IPS-NIHi11 (cell line): ENCODE measurements around the gene TCHP.
"Not testable (repeated sequence)": the region's sequence is repeated elsewhere in the genome, so short reads cannot be mapped to it uniquely, and the experiment has no call there.

ENCODE experiments used
- DNase-seq: peaks from one replicate; pipeline ENCODE4 v3.0.0; 2012; ENCODE audit warnings: mixed read lengths, low spot score

Gene TCHP

DNA sequence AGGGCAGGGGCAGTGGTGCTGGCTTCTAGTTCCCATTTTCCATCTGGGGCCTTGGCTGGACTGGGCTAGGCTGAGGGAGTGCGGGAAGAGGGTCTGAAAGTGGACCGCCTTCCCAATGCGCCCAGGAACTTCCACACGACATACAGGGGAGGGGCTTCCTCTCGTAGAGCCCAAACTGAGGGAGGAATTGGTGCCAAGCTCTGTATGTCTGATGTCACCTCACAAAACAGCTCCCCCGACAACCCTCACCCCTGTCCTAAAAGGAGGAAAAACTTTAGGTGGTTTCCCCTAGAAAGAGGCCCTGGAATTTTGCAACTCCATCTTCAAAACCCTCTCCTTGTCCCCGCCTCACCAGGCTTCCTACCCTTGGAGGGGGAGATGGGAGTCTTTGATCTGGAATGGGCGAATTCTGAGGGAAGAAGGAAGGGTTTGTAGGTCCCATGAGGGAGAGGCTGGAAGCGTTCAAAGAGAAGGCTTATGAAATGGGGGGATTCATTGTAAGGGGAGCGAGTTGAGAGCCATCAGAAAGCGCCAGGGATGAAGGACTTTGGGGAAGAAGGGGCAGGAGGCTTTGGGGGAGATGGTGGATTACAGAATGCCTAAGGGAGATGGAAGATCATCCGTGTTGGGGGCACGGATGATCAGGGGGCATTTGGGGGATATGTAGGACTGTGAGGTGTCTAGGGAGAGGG, 20.6 kb upstream of the TCHP start:
- no peak for DNase-seq

DNA sequence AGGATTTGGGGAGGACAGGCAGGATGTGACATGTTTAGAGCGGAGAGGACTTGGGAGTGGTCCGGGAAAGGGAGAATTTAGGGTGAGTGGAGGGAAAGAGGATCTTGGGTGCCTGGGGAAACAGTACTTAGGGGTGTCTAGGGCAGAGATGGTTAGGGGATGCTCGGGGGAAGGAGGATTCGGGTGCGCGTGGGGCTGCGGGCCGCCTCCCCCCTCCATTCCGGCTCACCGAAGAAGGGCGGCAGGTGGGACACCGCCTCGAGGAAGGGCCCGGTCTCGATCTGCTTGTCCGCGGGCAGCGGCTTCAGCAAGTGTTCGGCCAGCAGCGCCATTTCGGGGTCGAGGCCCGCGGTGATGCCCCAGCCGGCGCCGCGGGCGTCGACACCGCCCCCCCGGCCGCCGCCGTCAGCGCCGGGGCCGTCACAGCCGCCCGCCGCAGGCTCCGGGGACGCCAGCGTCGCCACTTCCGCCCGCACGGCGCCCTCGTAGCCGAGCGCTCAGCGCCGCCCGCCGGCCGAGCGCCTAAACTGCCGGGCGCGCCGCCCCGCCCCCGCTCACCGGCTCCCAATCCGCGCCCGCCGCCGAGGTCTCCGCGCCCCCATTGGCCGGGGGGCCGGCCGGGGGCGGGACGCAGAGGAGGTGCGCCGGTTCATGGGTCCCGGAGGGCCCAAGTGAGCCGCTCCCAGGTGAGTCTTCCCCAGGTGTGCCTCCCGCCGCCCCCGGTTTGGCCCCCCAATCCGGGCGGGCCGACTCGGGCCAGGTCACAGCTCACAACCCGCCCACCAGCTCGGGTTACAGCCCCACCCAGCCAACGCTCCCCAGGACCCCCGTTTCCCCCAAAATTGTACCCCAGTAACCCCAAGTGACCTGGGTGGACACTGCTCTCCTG, 19.8 kb upstream of the TCHP start, which contains the start of gene GLTP:
TSS of gene GLTP (minus strand) at position 499 of the 889 bp plus-strand sequence. CDS start at position 332, 167 bp downstream.
- peak; percentile 99 for DNase-seq

DNA sequence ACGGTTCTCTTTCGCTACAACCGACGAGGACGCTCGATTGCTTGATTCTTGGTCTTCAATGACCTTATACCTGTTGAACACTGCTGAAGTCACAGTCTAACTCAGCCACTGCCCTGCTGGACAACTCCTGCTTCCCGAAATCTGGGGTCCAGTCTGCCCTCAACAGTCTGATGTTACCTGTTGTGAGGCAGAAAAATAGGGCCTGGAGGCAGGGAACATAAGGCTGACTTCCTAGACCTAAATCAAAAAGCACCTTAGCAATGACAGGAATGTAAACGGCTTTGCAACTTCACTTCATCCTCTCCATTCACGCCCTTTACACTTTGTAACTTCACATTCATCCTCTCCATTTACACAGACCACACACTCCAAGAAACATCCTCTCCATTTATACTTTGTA, 19.1 kb upstream of the TCHP start:
- DNase-seq = no peak

DNA sequence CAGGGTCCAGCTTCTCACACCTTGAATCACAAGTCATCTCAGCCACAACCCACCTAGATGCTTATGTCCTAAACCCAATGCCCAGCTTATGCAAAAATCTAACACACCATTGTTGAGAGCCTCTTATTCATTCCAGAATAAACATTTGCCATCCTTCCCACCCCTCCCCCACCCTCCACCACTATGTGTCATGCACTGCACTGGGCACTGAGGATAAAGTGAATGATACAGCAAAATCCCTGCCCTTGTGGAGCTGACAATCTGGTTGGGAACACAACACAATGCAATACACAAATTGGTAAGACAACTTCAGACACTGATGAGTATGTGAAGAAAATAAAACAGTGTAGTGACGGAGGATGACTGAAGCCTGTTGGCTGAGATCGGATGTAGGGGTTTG, 18.3 kb upstream of the TCHP start:
- no peak for DNase-seq

DNA sequence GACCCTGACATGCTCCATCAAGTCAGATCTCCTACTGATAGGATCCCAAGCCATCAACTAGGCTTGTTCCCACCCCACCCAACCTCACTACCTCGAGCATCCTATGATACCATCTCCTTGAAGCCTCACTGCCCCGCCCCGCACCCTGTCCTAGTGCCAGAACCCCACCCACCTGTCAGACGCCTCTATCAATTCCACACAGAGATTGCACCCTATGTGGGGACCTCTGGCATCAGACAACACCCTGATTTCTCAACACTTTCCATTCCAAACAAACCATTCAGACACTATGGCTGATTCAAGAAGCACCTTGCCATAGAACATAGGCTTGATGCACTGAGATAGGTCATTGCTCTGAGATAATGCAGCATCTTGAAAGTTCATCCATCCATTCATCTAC, 16.6 kb upstream of the TCHP start:
- DNase-seq = no peak

DNA sequence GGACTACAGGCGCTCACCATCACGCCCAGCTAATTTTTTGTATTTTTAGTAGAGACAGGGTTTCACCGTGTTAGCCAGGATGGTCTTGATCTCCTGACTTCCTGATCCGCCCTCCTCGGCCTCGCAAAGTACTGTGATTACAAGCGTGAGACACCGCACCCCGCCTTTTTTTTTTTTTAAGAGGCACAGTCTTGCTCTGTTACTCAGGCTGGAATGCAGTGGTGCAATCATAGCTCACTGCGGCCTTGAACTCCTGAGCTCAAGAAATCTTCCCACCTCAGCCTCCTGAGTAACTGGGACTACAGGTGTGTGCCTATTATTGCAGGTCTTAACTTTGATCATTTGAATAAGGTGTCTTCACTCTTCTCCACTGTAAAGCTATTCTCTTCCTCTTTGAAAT, 14.5 kb upstream of the TCHP start:
- no peak for DNase-seq

DNA sequence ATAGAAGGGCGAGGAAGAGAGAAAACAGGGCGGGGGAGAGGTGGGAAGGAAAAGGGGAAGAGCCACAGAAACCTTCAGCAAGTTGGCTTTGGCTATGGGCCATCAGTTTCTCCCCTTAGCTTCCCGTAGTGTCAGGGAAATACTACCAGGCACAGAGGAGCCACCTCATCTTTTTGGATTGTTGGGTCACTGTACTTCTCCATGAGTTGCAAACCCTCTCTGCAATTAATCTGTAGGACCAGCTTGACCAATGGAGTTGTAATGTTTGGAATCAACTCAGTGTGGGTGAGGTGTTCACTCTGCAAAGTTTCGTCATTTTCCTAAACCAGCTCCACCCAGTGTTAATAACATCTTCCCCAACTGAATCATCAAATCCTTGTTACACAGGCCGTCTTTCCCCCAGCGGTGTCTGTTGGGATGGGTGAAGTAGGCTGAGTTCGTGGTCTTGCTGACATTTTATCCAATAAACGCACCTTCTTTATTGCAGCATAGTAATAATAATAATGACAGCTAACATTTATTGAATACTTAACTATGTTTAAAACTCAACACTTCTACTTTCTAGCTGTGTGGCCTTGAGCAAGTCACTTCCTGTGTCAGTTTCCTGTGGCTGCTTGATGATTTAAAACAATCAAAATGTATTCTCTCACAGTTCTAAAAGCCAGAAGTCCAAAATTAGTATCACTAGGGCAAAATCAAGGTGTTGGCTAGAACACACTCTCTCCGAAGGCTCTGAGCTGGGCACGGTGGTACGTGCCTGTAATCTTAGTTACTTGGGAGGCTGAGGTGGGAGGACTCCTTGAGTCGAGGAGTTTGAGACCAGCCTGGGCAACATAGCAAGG, 11.7 kb upstream of the TCHP start:
- no peak for DNase-seq

DNA sequence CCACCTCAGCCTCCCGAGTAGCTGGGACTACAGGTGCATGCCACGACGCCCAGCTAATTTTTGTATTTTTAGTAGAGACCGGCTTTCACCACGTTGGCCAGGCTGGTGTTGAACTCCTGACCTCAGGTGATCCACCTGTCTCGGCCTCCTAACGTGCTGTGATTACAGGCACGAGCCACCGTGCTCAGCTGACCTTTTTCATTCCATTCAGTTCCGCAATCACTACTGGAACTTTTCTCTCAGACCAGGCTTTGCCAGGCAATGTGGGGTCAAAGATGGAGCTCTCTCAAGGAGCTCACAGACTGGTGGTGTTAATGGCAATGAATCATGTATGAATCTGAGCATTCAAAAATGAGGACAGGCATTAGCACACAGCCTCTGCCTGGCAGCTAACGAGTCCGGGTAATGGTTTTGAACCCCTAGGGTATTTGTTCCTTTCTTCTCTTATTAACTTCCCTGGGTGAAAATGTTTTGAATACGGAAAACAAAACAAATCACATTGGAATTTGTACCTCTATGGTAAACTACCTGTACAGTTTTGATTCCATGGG, 9.4 kb upstream of the TCHP start:
- no peak for DNase-seq

DNA sequence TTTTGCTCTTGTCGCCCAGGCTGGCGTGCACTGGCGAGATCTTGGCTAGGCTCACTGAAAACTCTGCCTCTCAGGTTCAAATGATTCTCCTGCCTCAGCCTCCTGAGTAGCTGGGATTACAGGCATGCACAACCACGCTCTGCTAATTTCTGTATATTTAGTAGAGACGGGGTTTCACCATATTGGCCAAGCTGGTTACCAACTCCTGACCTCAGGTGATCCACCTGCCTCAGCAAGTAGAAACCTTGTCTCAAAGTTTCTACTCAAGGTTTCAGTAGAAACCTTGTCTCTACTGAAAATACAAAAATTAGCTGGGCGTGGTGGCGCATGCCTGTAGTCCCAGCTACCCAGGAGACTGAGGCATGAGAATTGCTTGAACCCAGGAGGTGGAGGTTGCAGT, 8.3 kb upstream of the TCHP start:
- not testable (repeated sequence) for DNase-seq

DNA sequence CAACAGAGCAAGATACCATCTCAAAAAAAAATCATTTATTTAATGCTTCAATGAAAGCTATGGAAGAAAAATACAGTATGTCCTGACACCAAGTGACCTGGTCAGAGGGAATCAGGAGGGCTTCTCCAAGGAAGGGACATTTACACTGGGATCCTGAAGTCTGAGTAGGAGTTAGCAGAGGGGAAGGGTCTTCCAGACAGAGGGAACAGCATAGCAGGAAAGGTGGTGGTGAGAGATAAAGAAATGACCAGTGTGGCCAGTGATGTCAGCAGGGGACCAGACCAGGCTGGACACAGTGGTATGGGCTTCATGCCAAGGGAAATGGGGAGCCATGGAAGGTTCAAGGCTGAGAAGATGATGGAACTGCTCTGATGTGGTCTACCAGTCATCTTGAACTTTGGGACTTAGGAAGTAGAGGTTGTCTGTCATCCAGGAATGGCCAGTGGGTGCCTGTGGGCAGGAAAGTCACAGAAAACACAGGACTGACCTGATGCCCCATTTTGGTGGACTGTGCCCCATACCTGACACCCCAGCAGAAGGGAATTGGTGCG, 7.8 kb upstream of the TCHP start:
- no peak for DNase-seq

DNA sequence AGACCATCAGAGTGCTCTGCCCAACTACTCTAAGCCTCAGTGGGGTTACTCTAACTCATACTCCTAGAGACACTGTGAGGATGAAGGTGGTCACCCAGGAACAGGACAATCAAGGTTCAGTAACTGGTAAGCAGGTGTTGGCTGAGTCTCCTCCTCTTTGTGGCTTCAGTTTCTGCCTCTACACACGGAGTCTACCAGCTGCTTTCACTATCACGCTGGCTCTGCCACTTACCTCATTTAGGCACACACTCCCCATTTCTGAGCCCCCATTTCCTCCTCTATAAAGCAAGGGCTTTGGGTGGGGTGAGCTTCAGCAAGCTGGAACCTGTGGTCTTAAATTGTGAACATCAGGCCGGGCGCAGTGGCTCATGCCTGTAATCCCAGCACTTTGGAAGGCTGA, 7.3 kb upstream of the TCHP start:
- no peak for DNase-seq

DNA sequence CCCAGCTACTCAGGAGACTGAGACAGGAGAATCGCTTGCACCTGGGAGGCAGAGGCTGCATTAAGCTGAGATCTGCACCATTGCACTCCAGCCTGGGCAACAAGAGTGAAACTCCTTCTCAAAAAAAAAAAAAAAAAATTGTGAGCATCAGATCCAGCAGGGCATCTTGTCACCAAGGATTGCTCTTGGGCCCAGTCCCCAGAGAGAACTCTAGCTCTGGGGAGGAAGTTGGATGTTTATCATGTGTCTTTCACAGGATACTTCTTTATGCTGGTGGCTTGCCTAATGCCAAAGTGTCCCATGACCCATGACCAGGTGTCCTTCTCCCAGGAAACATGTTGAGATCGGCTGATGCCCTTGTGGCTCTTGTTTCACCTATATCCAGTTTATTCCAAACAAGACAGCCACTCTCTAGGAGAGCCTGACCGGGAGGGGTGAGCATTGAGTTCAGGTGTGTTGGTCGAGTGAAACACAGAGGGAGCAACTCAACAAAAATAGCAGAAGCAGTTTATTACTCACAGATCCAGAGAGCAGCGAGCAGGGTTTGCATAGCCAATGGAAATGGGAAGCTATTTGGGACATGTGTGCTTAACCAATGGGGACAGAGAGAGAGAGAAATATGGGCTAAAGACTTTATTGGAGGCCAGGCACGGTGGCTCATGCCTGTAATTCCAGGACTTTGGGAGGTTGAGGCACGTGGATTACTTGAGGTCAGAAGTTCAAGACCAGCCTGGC, 6.6 kb upstream of the TCHP start:
- DNase-seq = no peak

DNA sequence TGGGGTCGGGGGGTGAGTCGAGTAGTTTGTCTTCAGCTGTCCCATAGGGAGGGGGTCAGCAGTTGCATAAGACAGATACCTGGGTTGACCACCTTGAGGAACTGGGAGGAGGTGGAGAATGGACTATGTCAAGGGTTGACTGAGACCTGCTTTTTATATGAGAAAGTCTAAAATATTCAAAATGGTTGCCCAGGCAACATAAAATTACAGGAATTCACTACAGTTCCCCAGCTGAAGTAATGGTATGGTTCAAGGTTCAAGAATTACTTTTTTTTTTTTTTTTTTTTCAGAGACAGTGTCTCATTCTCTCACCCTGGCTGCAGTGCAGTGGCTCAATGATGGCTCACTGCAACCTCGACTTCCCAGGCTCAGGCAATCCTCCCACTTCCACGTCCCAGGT, 5.1 kb upstream of the TCHP start:
- no peak for DNase-seq

DNA sequence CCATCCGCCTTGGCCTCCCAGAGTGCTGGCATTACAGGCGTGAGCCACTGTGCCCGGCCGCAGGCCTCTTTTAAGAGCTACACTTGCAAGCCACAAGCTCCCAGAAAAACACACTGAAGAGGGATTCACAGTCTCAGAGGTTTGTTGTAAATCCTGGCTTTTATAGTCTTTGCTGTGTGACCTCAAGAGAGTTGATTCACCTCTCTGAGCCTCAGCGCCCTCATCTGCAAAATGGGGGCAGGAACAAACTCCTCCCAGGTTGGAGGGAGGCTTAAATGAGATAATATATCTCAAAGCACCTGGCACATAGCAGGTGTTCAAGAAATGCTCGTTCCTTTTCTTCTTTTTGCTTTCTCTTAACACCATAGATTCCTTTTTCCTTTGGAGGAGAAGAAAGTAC, 3.9 kb upstream of the TCHP start:
- DNase-seq = no peak

DNA sequence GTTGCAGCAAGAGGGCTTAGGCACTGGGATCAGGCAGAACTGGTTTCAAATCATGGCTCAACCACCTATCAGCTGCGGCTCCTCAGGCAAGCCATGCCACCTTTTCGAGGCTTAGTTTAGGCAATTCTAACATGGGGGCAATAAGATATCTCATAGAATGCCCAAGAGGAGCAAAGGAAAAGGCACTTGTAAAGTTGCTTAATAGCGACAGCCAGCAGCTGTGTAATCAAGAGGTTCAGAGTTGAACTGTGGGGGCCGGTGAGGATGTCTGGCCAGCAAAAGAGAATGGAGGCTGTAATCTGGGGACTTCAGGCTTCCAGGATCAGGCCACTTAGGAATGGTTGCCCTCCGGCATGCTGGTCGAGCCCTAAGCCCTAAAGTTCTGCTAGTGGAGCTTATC, 3.0 kb upstream of the TCHP start:
- no peak for DNase-seq

DNA sequence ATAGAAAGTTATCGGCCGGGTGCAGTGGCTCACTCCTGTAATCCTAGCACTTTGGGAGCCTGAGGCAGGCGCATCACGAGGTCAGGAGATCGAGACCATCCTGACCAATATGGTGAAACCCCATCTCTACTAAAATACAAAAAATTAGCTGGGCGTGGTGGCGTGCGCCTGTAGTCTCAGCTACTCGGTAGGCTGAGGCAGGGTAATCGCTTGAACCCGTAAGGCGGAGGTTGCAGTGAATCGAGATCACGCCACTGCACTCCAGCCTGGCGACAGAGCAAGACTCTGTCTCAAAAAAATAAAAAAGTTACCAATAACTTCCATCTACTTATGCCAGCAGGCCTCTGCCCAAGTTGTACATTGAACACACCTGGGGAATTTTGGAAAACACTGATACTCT, 729 bp upstream of the TCHP start:
- DNase-seq = not testable (repeated sequence)

DNA sequence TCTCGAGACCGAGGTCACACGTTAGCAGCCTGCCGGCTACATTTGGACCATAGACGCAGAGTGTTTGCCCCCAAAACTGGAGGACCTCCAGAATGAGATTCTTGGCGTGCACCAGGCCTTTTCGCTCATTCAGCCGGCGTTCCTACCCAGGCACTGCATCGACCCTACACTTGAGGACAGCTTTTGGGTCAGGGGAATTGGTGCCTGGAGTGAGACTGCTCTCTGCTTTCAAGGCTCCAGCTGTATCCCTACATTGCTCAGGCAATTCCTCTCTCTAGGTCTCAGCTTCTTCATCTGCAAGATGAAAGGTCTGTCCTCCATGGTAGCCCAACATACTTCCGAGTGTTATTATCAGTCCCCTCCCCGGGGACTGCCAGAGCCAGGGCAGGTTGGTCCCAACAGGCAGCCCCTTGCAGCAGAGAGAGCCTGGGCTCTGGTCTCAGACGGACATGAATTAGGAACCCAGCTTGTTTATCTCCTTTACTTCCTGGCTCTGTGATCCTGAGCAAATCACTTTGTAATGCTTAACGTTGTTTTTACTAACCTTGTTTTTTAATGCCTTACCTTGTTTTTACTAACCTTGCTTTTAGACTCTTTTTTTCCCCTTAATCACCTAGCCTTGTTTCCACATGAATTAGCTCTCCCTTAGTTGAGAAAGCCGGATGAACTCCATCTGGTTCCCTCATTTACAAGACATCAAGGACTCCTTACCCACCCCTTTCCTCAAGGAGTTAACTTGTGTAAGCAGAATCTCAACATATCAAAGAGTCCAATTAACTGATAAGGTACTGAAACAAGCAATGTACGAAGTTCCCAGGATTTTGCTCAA, 892 bp downstream of the TCHP start:
- DNase-seq = peak; percentile 59

DNA sequence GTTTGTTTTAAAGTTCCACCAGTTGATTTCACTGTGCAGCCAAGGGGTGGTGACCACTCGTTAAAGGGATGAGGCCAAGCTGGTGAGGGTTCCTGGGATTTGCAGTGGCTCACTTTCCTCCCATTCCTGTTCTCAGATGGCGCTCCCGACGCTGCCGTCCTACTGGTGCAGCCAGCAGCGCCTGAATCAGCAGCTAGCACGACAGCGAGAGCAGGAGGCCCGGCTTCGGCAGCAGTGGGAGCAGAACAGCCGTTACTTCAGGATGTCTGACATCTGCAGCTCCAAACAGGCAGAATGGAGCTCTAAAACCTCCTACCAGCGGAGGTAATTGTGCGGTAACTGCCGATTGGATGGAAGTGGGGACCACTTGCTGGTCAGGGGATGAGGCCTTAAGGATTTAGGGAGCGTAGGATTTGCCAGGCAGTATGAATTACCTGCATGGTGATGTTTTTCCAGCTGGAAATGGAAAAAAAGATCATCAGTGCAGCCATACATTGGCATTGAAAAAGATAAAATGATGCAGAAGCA, 2.9 kb downstream of the TCHP start:
- no peak for DNase-seq

DNA sequence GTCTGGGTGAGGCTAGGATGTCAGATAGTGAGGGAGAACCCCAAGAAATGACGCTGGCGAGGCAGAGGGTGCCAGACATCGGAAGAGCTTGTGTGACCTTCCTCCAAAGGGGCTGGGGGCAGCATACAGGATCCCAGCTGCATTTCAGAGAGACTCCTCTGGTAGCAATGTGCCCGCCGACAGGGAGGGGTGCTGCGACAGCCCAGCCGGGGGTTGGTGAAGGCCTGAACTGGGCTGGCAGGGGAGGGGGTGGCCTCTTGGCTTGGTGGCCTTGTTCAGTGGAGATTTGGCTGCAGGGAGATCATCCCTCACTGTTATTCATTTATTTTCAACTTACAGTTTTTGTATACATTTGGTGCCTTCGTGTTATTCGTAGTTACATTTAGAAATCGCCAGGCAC, 5.2 kb downstream of the TCHP start:
- no peak for DNase-seq
